Measurements from ENCODE around the gene SV2B.

Gene SV2B

GRCh38 chr15:91196768-91197167 lies 96.7 kb downstream of the SV2B start:
- Histone ChIP-seq H3K27me3 (ENCODE audit: control insufficient read depth, insufficient read depth, low read length) (no peaks in the 10 kb centered on the region), H3K27ac (ENCODE audit: low read depth, low read length) (no peak overlapping the region), H3K9ac (ENCODE audit: low read depth, low read length) (no peak overlapping the region)

GRCh38 chr15:91199511-91199910 lies 99.5 kb downstream of the SV2B start:
- no peaks in the 10 kb centered on the region for H3K9me3 ChIP-seq (ENCODE audit: control insufficient read depth, insufficient read depth, low read length)
- no peak overlapping the region for H3K27ac ChIP-seq (ENCODE audit: low read depth, low read length)
- no peaks in the 10 kb centered on the region for H3K36me3 ChIP-seq (ENCODE audit: control insufficient read depth, insufficient read depth, low read length)
- no peak overlapping the region for H3K4me3 ChIP-seq (ENCODE audit: low read depth, low read length)
- H3K9ac ChIP-seq (ENCODE audit: low read depth, low read length), result no peak overlapping the region
- H3K27me3 ChIP-seq (ENCODE audit: control insufficient read depth, insufficient read depth, low read length), result no peaks in the 10 kb centered on the region
- H3K4me1 ChIP-seq (ENCODE audit: control insufficient read depth, insufficient read depth, low read length), result peaks cover 11% of the 10 kb centered on the region

More at GRCh38 chr15:91196768-91197167, 96.7 kb downstream of the SV2B start:
- Histone ChIP-seq H3K4me1 (ENCODE audit: control insufficient read depth, insufficient read depth, low read length) (no peaks in the 10 kb centered on the region), H3K9me3 (ENCODE audit: control insufficient read depth, insufficient read depth, low read length) (no peaks in the 10 kb centered on the region), H3K36me3 (ENCODE audit: control insufficient read depth, insufficient read depth, low read length) (no peaks in the 10 kb centered on the region), H3K4me3 (ENCODE audit: low read depth, low read length) (no peak overlapping the region)

GRCh38 chr15:91200101-91200754 lies 100.2 kb downstream of the SV2B start:
- H3K36me3 ChIP-seq (ENCODE audit: control insufficient read depth, insufficient read depth, low read length), result no peaks in the 10 kb centered on the region
- no peaks in the 10 kb centered on the region for H3K9me3 ChIP-seq (ENCODE audit: control insufficient read depth, insufficient read depth, low read length)
- H3K9ac ChIP-seq (ENCODE audit: low read depth, low read length), result no peak overlapping the region
- no peak overlapping the region for H3K4me3 ChIP-seq (ENCODE audit: low read depth, low read length)
- H3K27me3 ChIP-seq (ENCODE audit: control insufficient read depth, insufficient read depth, low read length), result no peaks in the 10 kb centered on the region
- peaks cover 11% of the 10 kb centered on the region for H3K4me1 ChIP-seq (ENCODE audit: control insufficient read depth, insufficient read depth, low read length)
- H3K27ac ChIP-seq (ENCODE audit: low read depth, low read length), result no peak overlapping the region

GRCh38 chr15:91202510-91203102 lies 102.5 kb downstream of the SV2B start:
- H3K36me3 ChIP-seq (ENCODE audit: control insufficient read depth, insufficient read depth, low read length), result no peaks in the 10 kb centered on the region
- H3K9me3 ChIP-seq (ENCODE audit: control insufficient read depth, insufficient read depth, low read length), result no peaks in the 10 kb centered on the region
- H3K27me3 ChIP-seq (ENCODE audit: control insufficient read depth, insufficient read depth, low read length), result no peaks in the 10 kb centered on the region
- H3K9ac ChIP-seq (ENCODE audit: low read depth, low read length), result no peak overlapping the region
- peaks cover 11% of the 10 kb centered on the region for H3K4me1 ChIP-seq (ENCODE audit: control insufficient read depth, insufficient read depth, low read length)
- no peak overlapping the region for H3K27ac ChIP-seq (ENCODE audit: low read depth, low read length)
- no peak overlapping the region for H3K4me3 ChIP-seq (ENCODE audit: low read depth, low read length)

- no peak overlapping the region for H3K27ac ChIP-seq (ENCODE audit: low read depth, low read length)
- no peaks in the 10 kb centered on the region for H3K27me3 ChIP-seq (ENCODE audit: control insufficient read depth, insufficient read depth, low read length)
- no peak overlapping the region for H3K9ac ChIP-seq (ENCODE audit: low read depth, low read length)
- H3K9me3 ChIP-seq (ENCODE audit: control insufficient read depth, insufficient read depth, low read length), result no peaks in the 10 kb centered on the region
- H3K36me3 ChIP-seq (ENCODE audit: control insufficient read depth, insufficient read depth, low read length), result no peaks in the 10 kb centered on the region
- no peak overlapping the region for H3K4me3 ChIP-seq (ENCODE audit: low read depth, low read length)
- peaks cover 11% of the 10 kb centered on the region for H3K4me1 ChIP-seq (ENCODE audit: control insufficient read depth, insufficient read depth, low read length)
These were observed 103.7 kb downstream of the SV2B start for GRCh38 chr15:91203619-91204203.

GRCh38 chr15:91208371-91208770 lies 108.3 kb downstream of the SV2B start:
- Histone ChIP-seq H3K27ac (ENCODE audit: low read depth, low read length) (no peak overlapping the region), H3K27me3 (ENCODE audit: control insufficient read depth, insufficient read depth, low read length) (no peaks in the 10 kb centered on the region), H3K4me3 (ENCODE audit: low read depth, low read length) (no peak overlapping the region), H3K4me1 (ENCODE audit: control insufficient read depth, insufficient read depth, low read length) (peaks cover 6% of the 10 kb centered on the region), H3K9ac (ENCODE audit: low read depth, low read length) (no peak overlapping the region), H3K36me3 (ENCODE audit: control insufficient read depth, insufficient read depth, low read length) (no peaks in the 10 kb centered on the region), H3K9me3 (ENCODE audit: control insufficient read depth, insufficient read depth, low read length) (no peaks in the 10 kb centered on the region)

- Histone ChIP-seq H3K27me3 (ENCODE audit: control insufficient read depth, insufficient read depth, low read length) (no peaks in the 10 kb centered on the region), H3K27ac (ENCODE audit: low read depth, low read length) (no peak overlapping the region), H3K9me3 (ENCODE audit: control insufficient read depth, insufficient read depth, low read length) (no peaks in the 10 kb centered on the region), H3K36me3 (ENCODE audit: control insufficient read depth, insufficient read depth, low read length) (no peaks in the 10 kb centered on the region), H3K4me1 (ENCODE audit: control insufficient read depth, insufficient read depth, low read length) (no peaks in the 10 kb centered on the region), H3K4me3 (ENCODE audit: low read depth, low read length) (no peak overlapping the region), H3K9ac (ENCODE audit: low read depth, low read length) (no peak overlapping the region)
These were observed 109.3 kb downstream of the SV2B start for GRCh38 chr15:91209318-91209717.

- no peak overlapping the region for H3K27ac ChIP-seq (ENCODE audit: low read depth, low read length)
- H3K9ac ChIP-seq (ENCODE audit: low read depth, low read length), result no peak overlapping the region
- H3K4me1 ChIP-seq (ENCODE audit: control insufficient read depth, insufficient read depth, low read length), result 0 out of 2 replicates have a peak, but pooled peaks cover 2% of the 10 kb centered on the region
- H3K36me3 ChIP-seq (ENCODE audit: control insufficient read depth, insufficient read depth, low read length), result no peaks in the 10 kb centered on the region
- no peaks in the 10 kb centered on the region for H3K9me3 ChIP-seq (ENCODE audit: control insufficient read depth, insufficient read depth, low read length)
- no peaks in the 10 kb centered on the region for H3K27me3 ChIP-seq (ENCODE audit: control insufficient read depth, insufficient read depth, low read length)
- no peak overlapping the region for H3K4me3 ChIP-seq (ENCODE audit: low read depth, low read length)
These were observed 109.7 kb downstream of the SV2B start for GRCh38 chr15:91209726-91210125.

- H3K9ac ChIP-seq (ENCODE audit: low read depth, low read length), result no peak overlapping the region
- H3K4me1 ChIP-seq (ENCODE audit: control insufficient read depth, insufficient read depth, low read length), result peaks cover 8% of the 10 kb centered on the region; the same call in 1 of the 2 replicates
- no peaks in the 10 kb centered on the region for H3K36me3 ChIP-seq (ENCODE audit: control insufficient read depth, insufficient read depth, low read length)
- H3K27me3 ChIP-seq (ENCODE audit: control insufficient read depth, insufficient read depth, low read length), result no peaks in the 10 kb centered on the region
- no peak overlapping the region for H3K27ac ChIP-seq (ENCODE audit: low read depth, low read length)
- H3K9me3 ChIP-seq (ENCODE audit: control insufficient read depth, insufficient read depth, low read length), result no peaks in the 10 kb centered on the region
- H3K4me3 ChIP-seq (ENCODE audit: low read depth, low read length), result no peak overlapping the region
These were observed 114.9 kb downstream of the SV2B start for GRCh38 chr15:91214675-91215590.

- Histone ChIP-seq H3K36me3 (ENCODE audit: control insufficient read depth, insufficient read depth, low read length) (no peaks in the 10 kb centered on the region), H3K4me1 (ENCODE audit: control insufficient read depth, insufficient read depth, low read length) (peaks cover 8% of the 10 kb centered on the region; the same call in 1 of the 2 replicates), H3K27ac (ENCODE audit: low read depth, low read length) (no peak overlapping the region), H3K9me3 (ENCODE audit: control insufficient read depth, insufficient read depth, low read length) (no peaks in the 10 kb centered on the region), H3K27me3 (ENCODE audit: control insufficient read depth, insufficient read depth, low read length) (no peaks in the 10 kb centered on the region), H3K9ac (ENCODE audit: low read depth, low read length) (no peak overlapping the region), H3K4me3 (ENCODE audit: low read depth, low read length) (no peak overlapping the region)
These were observed 115.9 kb downstream of the SV2B start for GRCh38 chr15:91216000-91216399.

All from HUES48 (cell line).